Metanephros (tissue), 2 donors: ENCODE data around the gene EFNA3. TPM values are rescaled to one million over a fixed set of nuclear protein-coding genes. Genes with fewer than 3 reads are reported as not detected.

Source experiments
- small RNA-seq: library from RNA; depleted of rRNA; stranded (forward); fragments of <200 nt; gene quantifications from one replicate; pipeline ENCODE3, GENCODE V24; 2014; ENCODE audit warnings: low replicate concordance
- total RNA-seq: library from RNA; depleted of rRNA; stranded (reverse); fragments of >200 nt; gene quantifications from one replicate; pipeline ENCODE4 v1.2.3, GENCODE V29; 2014

EFNA3 gene
- 6.0 TPM for total RNA-seq

DNA sequence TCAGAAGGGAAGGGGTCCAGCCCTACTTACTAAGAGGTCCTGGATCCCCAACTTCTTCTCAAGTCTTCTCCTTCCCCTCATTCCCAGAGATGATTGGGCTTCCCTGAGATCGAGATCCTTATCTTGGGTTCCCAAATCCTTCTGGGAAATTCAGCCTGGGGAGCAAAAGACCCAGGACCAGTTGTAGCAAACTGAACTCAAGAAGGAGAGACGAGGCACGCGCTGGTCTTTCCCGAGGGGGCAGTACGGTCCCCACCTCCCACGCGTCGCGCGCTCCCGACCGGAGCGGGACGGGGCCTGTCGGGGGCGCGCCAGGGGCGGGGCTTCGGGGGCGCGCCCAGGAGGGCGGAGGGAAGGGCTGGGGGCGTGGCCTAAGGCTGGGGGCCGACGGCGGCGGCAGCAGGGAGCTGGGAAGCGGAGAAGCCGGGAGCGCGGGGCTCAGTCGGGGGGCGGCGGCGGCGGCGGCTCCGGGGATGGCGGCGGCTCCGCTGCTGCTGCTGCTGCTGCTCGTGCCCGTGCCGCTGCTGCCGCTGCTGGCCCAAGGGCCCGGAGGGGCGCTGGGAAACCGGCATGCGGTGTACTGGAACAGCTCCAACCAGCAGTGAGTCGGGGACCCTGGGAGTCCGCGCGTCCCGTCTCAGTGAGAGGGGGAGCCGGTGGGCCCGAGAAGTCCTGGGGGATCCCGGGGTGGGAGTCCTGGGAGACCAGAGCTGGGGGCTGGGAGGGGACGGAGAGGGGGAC is at the start of gene EFNA3:
EFNA3 (plus strand) TSS at position 369 of the 741 bp plus-strand sequence; CDS start at position 474, 105 bp downstream.

GRCh38 chr1:155033524-155033923 is 45.1 kb upstream of the EFNA3 start, which contains the start of the genes DCST1 and DCST2:
Gene DCST1, plus strand, starts transcription at chr1:155033824. Its CDS starts 213 bp downstream, at chr1:155034037.
Gene DCST2, minus strand, starts transcription at chr1:155033781. Its CDS starts 80 bp downstream, at chr1:155033701.

GRCh38 chr1:155050560-155051341 is 27.9 kb upstream of the EFNA3 start, which contains the start of gene ADAM15:
Gene ADAM15, plus strand, starts transcription at chr1:155051316. Its CDS starts 71 bp downstream, at chr1:155051387.

GRCh38 chr1:155063550-155064110 is 15.0 kb upstream of the EFNA3 start, which contains the start of gene EFNA4:
Gene EFNA4, plus strand, starts transcription at chr1:155063740. Its CDS starts 84 bp downstream, at chr1:155063824.

DNA sequence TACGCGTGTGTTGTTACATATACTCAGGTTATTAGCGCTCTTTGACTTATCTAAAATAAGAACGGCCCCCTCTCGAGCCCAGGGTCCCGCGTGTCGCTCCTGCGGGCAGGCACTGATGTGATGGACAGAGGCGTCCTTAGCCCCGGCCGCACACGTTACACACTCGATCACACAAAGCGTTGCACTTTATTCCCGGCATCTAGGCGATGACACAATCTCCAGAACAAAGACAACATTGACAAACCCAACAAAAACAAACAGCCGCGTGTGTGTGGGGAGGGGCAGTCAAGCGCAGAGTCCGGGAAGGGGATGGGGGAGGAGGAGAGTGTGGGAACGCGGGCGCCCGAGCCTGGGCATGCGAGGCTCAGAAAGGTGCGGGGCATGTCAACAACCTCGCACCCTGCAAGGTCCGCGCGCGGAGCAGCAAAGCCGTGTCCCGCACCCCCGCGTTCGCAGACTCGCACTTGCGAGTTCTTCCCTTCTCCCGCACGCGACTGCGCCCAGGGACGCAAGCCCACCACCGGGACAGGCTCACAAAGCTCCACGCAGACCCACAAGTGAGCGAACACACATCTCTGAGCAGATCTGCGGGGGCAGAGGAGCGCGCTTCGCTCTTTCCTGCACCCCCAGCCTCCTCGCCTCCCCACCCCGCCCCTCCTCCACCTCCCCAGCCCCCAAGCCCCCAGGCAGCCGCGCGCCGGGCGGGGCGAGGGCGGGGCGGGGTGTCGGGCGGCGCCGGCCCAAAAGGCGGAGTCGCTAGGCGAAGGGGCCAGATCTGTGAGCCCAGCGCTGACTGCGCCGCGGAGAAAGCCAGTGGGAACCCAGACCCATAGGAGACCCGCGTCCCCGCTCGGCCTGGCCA is 48.7 kb downstream of the EFNA3 start, which contains the start of gene EFNA1:
EFNA1 (plus strand) TSS at position 772 of the 862 bp plus-strand sequence. CDS start 102 bp downstream, outside the sequence.

GRCh38 chr1:155135415-155136028 is 56.9 kb downstream of the EFNA3 start, which contains the start of gene SLC50A1:
Gene SLC50A1, plus strand, starts transcription at chr1:155135852. Its CDS starts 60 bp downstream, at chr1:155135912.

Small RNAs within 50 kb of the gene (small RNA-seq; reads per million reads assigned to genes)
- not detected for gene RF00019

Other genes with a start within 250 kb of the EFNA3 start
- gene KCNN3, start 208.6 kb upstream of the EFNA3 start, total RNA-seq: 5.3 TPM
- gene PMVK, start 142.1 kb upstream of the EFNA3 start, total RNA-seq: 15.4 TPM
- 122 TPM for gene PBXIP1, start 122.7 kb upstream of the EFNA3 start, total RNA-seq
- gene PYGO2, start 117.1 kb upstream of the EFNA3 start, total RNA-seq: 22.4 TPM
- 56.2 TPM for gene SHC1, start 108.1 kb upstream of the EFNA3 start, total RNA-seq
- 33.5 TPM for gene CKS1B, start 104.2 kb upstream of the EFNA3 start, total RNA-seq
- 18.3 TPM for gene FLAD1, start 95.5 kb upstream of the EFNA3 start, total RNA-seq
- not detected for gene LENEP, start 85.3 kb upstream of the EFNA3 start, total RNA-seq
- gene ZBTB7B, start 76.0 kb upstream of the EFNA3 start, total RNA-seq: 18.6 TPM
- 0.53 TPM for gene DCST2, start 45.1 kb upstream of the EFNA3 start, total RNA-seq
- gene DCST1, start 45.0 kb upstream of the EFNA3 start, total RNA-seq: not detected
- 49.9 TPM for gene ADAM15, start 27.5 kb upstream of the EFNA3 start, total RNA-seq
- 11.8 TPM for gene EFNA4, start 15.1 kb upstream of the EFNA3 start, total RNA-seq
- 74.2 TPM for gene EFNA1, start 49.0 kb downstream of the EFNA3 start, total RNA-seq
- gene SLC50A1, start 57.0 kb downstream of the EFNA3 start, total RNA-seq: 33.7 TPM
- gene DPM3, start 61.7 kb downstream of the EFNA3 start, total RNA-seq: 33.9 TPM
- gene KRTCAP2, start 94.5 kb downstream of the EFNA3 start, total RNA-seq: 80.7 TPM
- 2.3 TPM for gene TRIM46, start 95.0 kb downstream of the EFNA3 start, total RNA-seq
- 27.5 TPM for gene THBS3, start 129.1 kb downstream of the EFNA3 start, total RNA-seq
- 41.6 TPM for gene MTX1, start 129.9 kb downstream of the EFNA3 start, total RNA-seq
- 12.8 TPM for gene ENTREP3, start 176.6 kb downstream of the EFNA3 start, total RNA-seq
- 45.5 TPM for gene SCAMP3, start 183.5 kb downstream of the EFNA3 start, total RNA-seq
- 63.5 TPM for gene CLK2, start 194.7 kb downstream of the EFNA3 start, total RNA-seq
- 4.6 TPM for gene HCN3, start 198.6 kb downstream of the EFNA3 start, total RNA-seq
- gene PKLR, start 222.6 kb downstream of the EFNA3 start, total RNA-seq: 3.3 TPM
- gene FDPS, start 230.0 kb downstream of the EFNA3 start, total RNA-seq: 111 TPM
- 27.9 TPM for gene RUSC1, start 242.1 kb downstream of the EFNA3 start, total RNA-seq